Measurements from ENCODE around the gene GAS7. TPM values are rescaled to one million over a fixed set of nuclear protein-coding genes. Genes with fewer than 3 reads are reported as not detected.

GAS7 gene
- total and polyA plus RNA-seq, 2 of the 13 experiments (the other 11 are each of a cell fraction or from before 2014, with no cell fraction given), result 1.0 to 5.2 TPM

- Histone ChIP-seq H3K79me2 (ENCODE audit: insufficient read depth, low read length) (no peaks in the 10 kb centered on the region), H2AFZ (ENCODE audit: low read length) (no peak overlapping the region), H3K4me2 (ENCODE audit: low read depth, low read length) (no peak overlapping the region), H3K4me3 (replicated peaks in 1 of 3; ENCODE audit: insufficient read depth in 1 of 3, low read depth in 2 of 3, low read length in 3 of 3) (no peak overlapping the region), H3K9me3 (ENCODE audit: low read length) (no peaks in the 10 kb centered on the region), H3K27me3 (ENCODE audit: control insufficient read depth in 1 of 2, insufficient read depth in 2 of 2, low read length in 2 of 2) (peaks cover 0 to 17% of the 10 kb centered on the region in 2 experiments; a peak in 1 of 5 replicates), H3K36me3 (replicated peaks in 1 of 2; ENCODE audit: control insufficient read depth in 1 of 2, insufficient read depth in 2 of 2, low read length in 2 of 2) (no peaks in the 10 kb centered on the region), H3K27ac (ENCODE audit: extremely low read length, insufficient read depth, low read length) (no peak overlapping the region), H3K9ac (ENCODE audit: insufficient read depth, low read depth, low read length) (no peak overlapping the region), H3K4me1 (ENCODE audit: insufficient read depth, low read length) (no peaks in the 10 kb centered on the region), H4K20me1 (ENCODE audit: insufficient read depth, low read length) (no peaks in the 10 kb centered on the region)
- TF ChIP-seq ZNF883 (CRISPR knock-in tag; IDR thresholded peaks at IDR 0.05; ENCODE audit: not compliant biosample characterization) (no peak), ATF4 (CRISPR knock-in tag; IDR thresholded peaks at IDR 0.05) (no peak), FOXK1 (CRISPR knock-in tag; IDR thresholded peaks at IDR 0.05; ENCODE audit: borderline replicate concordance, low read depth) (no peak), ZNF253 (CRISPR knock-in tag; IDR thresholded peaks at IDR 0.05; ENCODE audit: borderline replicate concordance) (no peak), U2AF2 (IDR thresholded peaks at IDR 0.05; ENCODE audit: low read depth, low read length) (no peak), IKZF1 (IDR thresholded peaks at IDR 0.05) (no peak), XBP1 (CRISPR knock-in tag; IDR thresholded peaks at IDR 0.05) (no peak), ZNF276 (CRISPR knock-in tag; IDR thresholded peaks at IDR 0.05; ENCODE audit: low read depth) (no peak), ZNF749 (CRISPR knock-in tag; IDR thresholded peaks at IDR 0.05; ENCODE audit: borderline replicate concordance) (no peak), MED8 (CRISPR knock-in tag; IDR thresholded peaks at IDR 0.05; ENCODE audit: insufficient replicate concordance) (no peak), GLMP (CRISPR knock-in tag; IDR thresholded peaks at IDR 0.05; ENCODE audit: borderline replicate concordance) (no peak), ZNF547 (CRISPR knock-in tag; IDR thresholded peaks at IDR 0.05) (no peak), THYN1 (CRISPR knock-in tag; IDR thresholded peaks at IDR 0.05; ENCODE audit: borderline replicate concordance, low read depth) (no peak), GPN1 (CRISPR knock-in tag; IDR thresholded peaks at IDR 0.05; ENCODE audit: borderline replicate concordance) (no peak), ADNP (CRISPR knock-in tag; IDR thresholded peaks at IDR 0.05) (no peak), SRF (IDR thresholded peaks at IDR 0.05; ENCODE audit: low read depth, low read length) (no peak), KMT2B (CRISPR knock-in tag; IDR thresholded peaks at IDR 0.05) (no peak), CREM (IDR thresholded peaks at IDR 0.05) (no peak), CREM (CRISPR knock-in tag; IDR thresholded peaks at IDR 0.05) (no peak)
- BruUV-seq (replicated peaks), result no TSS peak
- POLR2A ChIA-PET, result no interaction called here
- FAIRE-seq (no peak), ATAC-seq (no peak), DNase-seq (ENCODE audit: low spot score) (no peak)
- intact Hi-C loops (cut with micrococcal nuclease; ENCODE audit: unreplicated experiment) (no loop called here), in situ Hi-C loops (cut with HindIII; ENCODE audit: extremely low pct_ligation_motif_present, low pct_unique_long_range_greater_than_20kb) (no loop called here)
- 20% methylated on average over 8 of the region's 8 CpGs for WGBS (ENCODE audit: low lambda C conversion rate)
- CTCF ChIA-PET (ENCODE audit: low intra/inter-chr PET ratio, low total read pairs), result no interaction called here
Observed at GRCh38 chr17:10155371-10156076, 42.9 kb downstream of the GAS7 start.
